Ramos (cell line): ENCODE results near the gene CHRNB2.

Experiments
- in situ Hi-C: fragments of 300-500 bp; cut with MboI; formaldehyde crosslinking; loops from one replicate; pipeline ENCODE4 v1.14.3; 2022; ENCODE audit warnings: low sequenced_read_pairs; ENCODE audit not compliant: unreplicated experiment

Gene CHRNB2

DNA sequence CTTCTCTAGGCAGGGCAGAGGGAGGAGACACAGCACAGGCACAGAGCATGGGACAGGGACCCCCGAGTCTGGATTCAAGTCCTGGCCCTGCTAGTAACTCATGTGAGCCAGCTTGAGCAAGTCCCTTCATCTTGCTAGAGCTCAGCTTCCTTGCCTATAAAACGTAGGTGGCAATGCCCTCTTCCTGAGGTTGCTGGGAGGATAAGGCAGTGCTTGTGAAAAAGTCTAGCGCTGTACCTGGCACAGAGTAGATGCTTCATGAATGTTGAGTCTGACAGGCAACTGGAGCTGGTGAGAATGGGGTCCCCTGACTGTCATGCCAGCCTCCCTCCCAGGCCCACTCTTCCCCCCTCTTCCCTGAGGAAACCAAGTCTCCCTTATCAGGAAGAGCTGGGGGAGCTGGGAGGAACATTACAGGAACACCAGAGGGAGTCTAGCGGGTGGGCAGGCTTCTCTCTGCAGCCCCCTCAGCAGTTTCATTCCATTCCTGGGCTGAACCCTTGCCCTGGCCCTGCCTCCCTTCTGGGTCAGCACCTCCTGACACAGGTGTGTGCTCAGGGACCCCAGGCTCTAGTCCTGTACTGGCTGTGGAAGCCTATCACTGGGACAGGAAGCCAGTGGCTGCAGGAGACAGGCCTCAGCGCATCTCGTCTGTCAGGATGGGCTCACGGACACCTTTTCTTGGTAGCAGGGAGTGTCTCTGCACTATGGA is 9.9 kb downstream of the CHRNB2 start:
- in situ Hi-C loops = no loop called here

DNA sequence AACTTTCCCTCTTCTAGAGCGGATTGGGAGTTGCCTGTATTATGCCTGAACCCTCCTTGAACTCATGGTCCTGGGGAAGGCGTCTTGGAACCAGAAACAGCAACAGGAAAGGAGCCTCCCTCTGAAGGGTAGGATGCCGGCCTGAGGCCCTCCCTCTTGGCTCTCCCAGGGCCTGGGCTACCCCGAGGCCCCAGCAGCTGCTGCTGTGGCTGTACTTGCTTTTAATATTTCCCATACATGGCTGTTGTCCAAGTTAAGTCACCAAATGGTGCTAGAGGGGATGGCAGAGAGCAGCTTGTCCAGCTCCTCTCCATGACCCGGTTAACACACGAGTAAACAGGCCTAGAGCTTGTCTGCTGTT is 10.5 kb downstream of the CHRNB2 start:
- in situ Hi-C loops = no loop called here

DNA sequence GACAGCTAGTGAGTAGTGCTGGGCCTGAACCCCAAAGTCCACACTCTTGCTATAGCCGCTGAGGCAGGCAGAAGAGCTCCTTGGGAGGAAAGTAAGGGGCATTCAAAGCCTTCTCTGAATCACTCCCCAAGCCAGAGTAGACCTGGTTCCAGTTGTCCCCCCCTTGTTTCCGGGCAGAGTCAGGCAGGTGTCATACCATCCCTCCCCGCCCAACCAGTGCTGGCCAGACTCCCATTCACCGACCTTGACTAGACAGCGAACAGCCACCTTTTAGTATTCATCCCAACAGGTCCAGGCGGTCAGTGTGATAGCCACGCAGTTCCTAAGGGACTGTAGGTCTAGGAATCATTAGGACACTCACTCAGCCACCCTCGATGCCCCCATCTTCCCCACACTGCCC is 11.8 kb downstream of the CHRNB2 start:
- in situ Hi-C loops = no loop called here

DNA sequence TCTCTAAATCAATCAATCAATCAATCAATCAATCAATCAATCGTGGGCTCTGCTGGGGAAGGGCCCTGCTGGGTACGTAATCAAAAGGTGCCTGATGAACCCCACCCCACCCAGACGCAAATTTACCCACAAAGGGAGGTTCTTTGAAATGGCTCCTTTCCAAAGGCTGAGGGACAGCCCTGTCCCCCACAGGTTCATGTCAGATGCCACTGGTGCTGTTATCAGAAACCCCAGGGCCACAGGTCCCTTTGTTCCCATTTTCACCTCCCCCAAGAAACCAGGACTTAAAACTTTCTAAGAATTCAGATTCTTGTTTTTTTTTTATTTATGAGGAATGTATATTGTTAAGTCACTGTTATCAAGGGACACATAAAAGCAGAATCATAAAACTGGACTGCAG is 14.2 kb downstream of the CHRNB2 start:
- in situ Hi-C loops = no loop called here

DNA sequence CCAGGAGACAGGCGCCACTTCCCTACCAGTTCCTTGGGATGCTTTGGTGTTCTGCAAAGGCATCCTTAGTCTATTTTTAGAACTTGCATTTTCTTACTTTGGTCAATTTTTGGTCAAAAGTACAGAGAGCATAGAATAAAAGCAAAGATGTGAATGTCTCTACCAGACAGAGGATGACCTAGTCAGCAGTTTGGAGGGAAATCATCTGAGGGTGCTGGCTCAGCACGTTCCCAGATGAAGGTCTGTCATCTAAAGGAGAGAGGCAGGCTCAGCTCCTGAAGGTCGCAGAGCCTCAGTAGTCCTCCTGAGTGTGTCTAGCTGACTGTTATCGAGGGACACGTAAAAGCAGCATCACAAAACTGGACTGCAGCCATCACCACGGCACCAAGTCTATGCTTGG is 15.3 kb downstream of the CHRNB2 start:
- in situ Hi-C loops = no loop called here

DNA sequence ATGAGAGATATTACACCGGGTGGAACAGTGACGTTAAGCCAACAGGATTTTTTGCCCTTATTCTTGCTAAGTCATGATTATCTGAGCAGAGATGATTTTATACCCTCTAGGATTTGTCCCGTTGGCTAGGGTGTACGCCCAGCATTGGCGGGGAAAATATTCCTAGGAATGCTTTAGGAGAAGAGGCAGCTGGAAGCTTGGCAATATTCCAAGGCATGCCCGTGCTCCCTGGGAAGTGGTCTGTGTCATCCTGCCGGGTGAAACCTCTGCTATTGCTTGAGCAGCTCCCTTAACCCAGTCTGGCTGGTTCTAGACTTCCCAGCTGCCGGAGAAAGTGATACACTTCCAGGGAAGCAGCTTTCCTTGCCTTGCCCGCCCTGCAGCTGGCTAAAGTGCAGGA is 16.2 kb downstream of the CHRNB2 start:
- in situ Hi-C loops = no loop called here

DNA sequence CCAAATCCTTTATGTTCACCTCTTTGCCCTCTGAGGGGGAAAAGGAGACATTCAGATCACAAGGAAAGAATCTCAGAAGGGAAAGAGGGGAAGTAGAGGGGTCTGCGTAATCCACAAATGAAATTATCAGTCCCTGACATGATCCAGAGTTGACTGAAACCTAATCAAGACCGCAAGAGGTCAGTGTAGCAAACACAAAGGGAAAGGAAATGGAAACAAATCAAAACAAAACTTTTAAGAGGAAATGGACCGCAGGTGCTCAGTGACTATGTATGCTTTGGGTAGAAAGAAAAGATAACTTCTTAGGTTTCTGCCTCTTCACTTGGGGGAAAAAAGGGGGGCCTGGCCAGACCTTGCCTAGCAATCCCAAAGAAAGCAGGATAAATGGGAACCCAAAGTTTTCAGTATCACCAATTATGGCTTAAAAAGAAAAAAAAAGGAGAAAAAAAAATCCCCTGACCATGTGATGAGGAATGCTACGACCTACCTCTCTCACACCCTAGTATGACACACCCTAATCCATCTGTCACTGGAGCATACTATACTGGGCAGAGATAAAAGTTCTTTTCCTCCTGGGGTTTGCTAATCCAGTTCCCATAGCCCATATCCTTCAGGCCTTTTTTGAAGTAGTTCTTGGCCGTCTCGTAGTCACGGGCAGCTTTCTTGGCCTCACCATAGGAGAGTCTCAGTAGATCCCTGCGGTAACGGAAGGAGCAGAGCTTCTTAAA is 16.9 kb downstream of the CHRNB2 start:
- in situ Hi-C loops = no loop called here

DNA sequence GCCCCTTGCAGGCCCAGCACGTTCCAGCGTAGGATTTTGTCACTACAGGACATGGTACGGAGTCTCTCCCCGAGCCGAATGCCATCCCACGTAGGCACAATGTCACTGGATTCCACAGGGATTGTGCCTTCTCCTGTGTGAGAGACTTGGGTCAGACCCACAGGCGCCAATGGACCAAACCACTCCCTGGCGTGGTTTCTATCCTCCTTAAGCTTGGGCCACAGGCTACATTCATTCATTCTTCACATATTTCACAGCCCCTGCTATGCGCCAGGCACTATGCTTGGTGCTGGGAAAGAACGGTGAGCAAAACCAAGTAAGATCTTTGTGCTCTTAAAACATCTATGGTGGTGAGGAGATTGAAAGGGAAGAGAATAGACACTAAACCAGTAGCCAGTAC is 18.7 kb downstream of the CHRNB2 start:
- in situ Hi-C loops = no loop called here

DNA sequence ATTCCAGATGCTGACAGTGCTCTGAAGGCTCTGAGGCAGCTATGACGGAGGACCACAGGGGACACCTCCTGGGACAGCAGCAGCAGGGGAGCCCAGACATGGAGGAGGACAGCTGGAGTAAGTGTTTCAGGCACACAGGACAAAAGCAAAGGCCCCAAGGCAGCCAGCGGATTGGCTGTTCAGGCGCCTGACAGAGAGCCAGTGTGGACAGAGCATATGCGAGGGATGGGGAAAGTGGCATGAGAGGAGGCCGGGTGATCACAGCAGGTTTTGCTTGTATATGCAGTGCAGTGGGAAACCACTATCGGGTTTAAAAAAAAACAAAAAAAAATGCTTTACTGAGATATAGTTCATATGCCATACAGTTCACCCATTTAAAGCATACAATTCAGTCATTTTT is 19.1 kb downstream of the CHRNB2 start:
- in situ Hi-C loops = no loop called here

DNA sequence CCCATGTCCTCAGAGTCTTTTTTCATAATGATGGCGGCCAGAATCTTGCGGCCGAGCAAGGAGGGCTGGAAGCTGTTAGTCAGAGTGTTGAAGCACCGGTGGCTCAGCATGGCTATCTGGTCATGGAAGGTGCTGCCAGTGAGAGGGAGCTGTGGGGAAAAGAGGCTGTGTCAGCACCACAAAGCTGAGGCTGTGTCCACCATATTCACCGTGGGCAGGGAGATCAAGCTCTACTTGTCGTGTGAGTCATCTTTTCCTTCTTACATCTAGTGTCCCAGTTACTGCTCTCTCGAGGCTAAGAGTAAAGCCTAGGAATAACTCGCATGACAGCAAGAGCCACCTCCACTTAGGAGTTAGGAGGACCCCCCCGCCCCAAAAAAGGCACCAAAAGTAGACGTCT is 22.2 kb downstream of the CHRNB2 start:
- in situ Hi-C loops = no loop called here

DNA sequence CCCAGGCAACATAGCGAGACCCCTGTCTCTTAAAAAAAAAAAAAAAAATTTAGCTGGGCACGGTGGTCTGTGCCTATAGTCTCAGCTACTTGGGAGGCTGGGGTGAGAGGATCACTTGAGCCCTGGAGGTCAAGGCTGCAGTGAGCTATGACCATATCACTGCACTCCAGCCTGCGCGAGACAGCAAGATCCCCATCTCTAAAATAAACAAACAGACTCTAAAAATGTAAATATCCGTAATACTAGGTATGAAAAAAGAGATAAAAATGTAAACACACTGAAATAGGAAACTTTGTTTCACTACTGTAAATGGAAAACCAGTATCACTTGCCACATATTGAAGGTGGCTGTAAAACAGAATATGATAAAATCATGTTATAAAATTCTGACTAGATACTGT is 23.2 kb downstream of the CHRNB2 start:
- in situ Hi-C loops = no loop called here

DNA sequence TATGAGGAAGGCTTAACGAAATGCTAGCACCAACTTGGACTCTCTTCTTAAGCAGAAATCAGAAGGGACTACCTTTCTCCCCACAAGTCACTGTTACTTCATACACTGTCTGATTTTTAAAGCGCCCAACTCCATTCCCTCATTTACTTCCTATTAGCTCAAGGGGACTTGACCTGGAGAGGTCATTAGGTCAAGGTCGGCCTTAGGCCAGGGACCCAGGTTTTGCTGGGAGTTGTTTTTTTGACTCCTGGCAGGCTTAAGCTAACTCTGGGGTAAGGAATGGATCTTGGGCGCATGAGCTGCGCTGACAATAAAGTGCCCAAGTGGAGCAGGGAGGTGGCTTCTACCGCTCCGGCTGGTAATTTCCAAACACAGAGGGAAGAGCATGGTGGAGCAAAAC is 23.6 kb downstream of the CHRNB2 start:
- in situ Hi-C loops = no loop called here

DNA sequence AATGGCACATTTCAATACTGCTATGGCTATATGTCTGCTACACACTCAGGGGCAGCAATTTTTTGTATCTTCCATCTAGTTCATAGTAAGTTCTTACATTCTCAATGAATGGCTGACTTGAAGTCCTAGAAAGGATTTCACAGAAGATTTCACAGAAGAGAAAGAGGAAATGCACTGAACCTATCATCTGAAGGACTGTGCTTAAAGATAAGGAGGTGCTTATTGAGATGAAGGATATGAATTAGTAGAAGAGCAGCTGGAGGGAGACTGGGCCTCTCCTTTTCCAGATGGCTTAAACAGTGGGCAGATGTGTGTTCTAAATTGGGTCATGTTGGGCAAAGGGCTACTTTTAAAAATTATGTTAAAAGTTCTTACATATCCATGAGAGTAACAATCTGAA is 25.8 kb downstream of the CHRNB2 start:
- in situ Hi-C loops = no loop called here

DNA sequence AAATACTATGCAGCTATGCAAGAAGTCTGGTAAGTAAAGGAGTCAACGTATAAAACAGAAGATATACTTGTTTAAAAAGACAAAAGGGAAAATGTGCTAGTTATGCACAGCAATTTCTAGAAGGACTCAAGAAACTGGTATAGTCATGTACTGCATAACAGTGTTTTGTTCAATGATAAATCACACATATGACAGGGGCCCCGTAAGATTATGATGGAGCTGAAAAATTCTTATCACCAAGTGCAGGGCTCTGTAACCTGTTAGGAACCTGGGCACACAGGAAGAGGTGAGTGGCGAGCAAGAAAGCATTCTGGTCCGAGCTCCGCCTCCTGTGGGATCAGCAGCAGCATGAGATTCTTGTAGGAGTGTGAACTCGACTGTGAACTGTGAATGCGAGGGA is 27.2 kb downstream of the CHRNB2 start:
- in situ Hi-C loops = no loop called here

DNA sequence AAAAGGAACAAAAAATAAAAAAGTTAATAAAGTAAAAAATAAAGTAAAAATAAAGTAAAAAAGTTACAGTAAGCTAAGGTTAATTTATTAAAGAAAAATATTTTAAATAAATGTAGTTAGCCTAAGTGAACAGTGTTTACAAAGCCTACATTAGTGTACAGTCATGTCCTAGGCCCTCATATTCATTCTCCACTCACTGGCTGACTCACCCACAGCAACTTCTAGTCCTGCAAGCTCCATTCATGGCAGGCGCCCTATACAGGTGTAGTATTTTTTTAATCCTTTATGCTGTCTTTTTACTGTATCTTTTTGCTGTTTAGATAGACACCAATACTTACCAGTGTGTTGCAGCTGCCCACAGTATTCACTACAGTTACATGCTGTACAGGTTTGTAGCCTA is 28.0 kb downstream of the CHRNB2 start:
- in situ Hi-C loops = no loop called here

DNA sequence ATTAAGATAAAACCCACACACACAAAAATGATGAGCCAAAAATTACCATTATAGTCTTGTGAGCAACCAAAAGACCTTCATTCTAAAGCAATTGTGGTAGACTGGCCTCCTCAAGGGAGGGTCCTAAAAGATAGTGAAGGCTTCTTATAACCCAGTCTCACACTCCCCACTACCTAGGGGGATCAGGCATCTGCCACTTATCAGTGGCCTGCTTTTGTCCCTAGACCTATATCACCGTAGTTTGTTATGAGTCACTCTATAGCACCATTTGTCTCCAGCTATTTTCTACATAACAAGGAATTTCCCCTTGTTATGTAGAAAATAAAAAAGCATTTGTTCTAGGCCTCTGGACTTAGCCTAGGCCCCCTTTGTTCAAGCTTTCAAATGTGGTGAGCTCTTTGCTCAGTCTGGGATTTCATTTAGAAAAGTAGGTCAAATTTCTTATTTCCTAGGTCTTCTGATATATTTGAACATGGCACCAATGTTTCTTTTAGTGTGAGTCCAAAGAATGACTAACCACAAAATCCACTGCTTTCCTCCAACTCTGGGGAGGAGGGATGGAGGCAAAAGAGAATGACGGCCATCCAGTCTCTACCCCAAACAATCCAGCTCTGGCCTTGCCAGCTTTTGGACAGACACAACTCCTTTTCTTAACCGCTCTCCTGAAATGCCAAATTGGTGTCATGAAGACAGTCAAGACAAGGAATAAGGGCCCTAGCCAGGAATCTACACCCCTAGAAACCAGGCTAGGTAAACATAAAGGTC is 31.5 kb downstream of the CHRNB2 start:
- in situ Hi-C loops = no loop called here

DNA sequence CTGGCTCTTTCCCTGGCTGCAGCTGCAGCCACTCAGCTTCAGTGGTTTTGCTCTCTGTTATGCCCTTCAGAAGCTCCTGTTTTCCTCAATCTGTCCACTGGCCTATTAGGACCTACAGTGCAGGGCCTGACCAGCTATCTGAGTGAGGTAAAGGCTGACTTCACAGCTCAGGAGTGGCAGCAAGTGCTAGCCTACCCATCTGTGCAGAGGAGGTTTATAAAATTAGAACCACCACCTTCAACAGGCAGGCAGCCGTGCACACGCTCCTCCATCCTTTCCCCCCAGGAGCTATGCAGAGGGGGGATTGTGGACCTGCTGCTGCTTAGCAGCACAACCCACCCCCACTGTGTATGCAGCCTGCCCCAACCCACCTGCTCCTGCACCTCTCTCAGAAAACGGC is 32.1 kb downstream of the CHRNB2 start:
- in situ Hi-C loops = no loop called here

DNA sequence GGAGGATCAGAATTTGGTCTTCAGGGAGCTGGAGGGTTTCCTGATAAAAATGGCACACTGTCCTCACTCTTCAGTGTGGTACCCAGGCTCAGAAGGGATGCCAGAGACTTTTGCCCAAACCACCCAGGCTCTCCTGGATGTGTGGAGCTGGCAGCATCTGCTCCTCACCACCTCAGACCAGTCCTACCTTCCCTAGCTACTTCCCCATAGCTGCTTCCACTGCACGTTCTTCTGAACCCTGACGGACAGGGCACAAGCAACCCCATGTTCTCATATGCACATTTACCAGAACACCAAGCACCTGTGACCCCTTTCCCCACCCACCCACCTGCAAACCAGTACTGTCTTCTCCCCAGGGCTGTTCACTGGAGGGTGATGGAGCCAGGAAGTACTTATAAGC is 35.7 kb downstream of the CHRNB2 start:
- in situ Hi-C loops = no loop called here

DNA sequence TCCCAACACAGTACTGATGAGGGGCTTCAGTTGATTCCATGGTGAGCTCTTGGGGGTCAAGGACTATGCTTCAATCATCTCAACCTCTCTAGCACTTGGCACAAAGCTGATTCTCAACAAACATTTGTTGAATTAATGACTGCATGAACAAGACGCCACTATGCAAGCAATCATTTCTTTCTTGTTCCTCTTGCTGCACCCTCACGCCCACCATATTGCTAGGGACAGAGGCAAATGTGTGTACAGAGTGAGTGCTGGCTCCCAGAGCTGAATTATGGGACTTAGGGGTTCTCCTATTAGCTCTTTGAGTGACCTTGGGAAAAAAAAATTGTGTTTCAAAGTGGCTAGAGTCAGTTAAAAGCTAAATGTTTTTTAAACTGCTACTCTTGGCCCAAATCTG is 38.0 kb downstream of the CHRNB2 start:
- in situ Hi-C loops = no loop called here

DNA sequence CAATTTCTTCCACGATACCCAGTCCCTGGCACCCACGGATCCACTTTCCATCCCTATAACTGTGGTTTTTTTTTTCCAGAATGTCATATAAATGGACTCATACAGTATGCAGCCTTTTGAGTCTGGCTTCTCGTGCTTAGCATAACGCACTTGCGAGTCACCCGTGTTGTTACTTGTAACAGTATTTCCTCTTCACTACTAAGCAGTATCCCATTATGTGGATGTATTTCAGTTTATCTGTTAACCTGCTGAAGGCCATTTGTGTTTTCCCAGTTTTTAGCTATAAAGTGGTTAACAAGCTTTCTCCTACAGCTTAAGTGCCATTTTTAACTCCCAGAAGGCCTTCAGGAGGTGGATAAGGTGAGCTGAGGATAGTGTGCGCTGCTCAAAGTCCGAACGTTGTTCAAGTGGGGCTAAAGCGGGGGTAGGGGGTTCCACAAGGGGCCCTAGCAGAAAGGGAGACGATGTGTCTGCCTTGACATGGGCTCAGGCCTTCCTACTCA is 39.6 kb downstream of the CHRNB2 start:
- in situ Hi-C loops = no loop called here
